OCI-LY1 (cell line): ENCODE data around the gene TMEM200C.

Experiments
- H2AFZ ChIP-seq: fragments of 200-600 bp; sonication (generic), shearing (Covaris generic); 2 replicates; pipeline ENCODE4 v1.6.0; 2014; ENCODE audit warnings: antibody characterized with exemption, mild to moderate bottlenecking, low read length
- H3F3A ChIP-seq: fragments of 200-600 bp; sonication (generic), shearing (Covaris generic); 2 replicates; pipeline ENCODE4 v1.6.0; 2014; ENCODE audit warnings: mild to moderate bottlenecking, antibody characterized with exemption, low read length, moderate library complexity; ENCODE audit not compliant: insufficient read depth
- H3K27ac ChIP-seq: fragments of 200-600 bp; sonication (generic); 2 replicates; pipeline ENCODE4 v1.5.1; 2014; ENCODE audit warnings: low read length, mixed run types, mild to moderate bottlenecking, low read depth; ENCODE audit not compliant: poor library complexity, severe bottlenecking
- H3K27me3 ChIP-seq: fragments of 200-600 bp; sonication (generic); 2 replicates; pipeline ENCODE4 v1.6.0; 2014; ENCODE audit warnings: antibody characterized with exemption, mild to moderate bottlenecking, low read length, moderate library complexity; ENCODE audit not compliant: insufficient read depth
- H3K36me3 ChIP-seq: fragments of 200-600 bp; sonication (generic); 2 replicates; pipeline ENCODE4 v1.6.1; 2014; ENCODE audit warnings: mild to moderate bottlenecking, antibody characterized with exemption, low read length, moderate library complexity, mixed read lengths; ENCODE audit not compliant: insufficient read depth
- H3K4me1 ChIP-seq: fragments of 200-600 bp; sonication (generic); 2 replicates; pipeline ENCODE4 v1.5.1; 2014; ENCODE audit warnings: mild to moderate bottlenecking, low read length, moderate library complexity; ENCODE audit not compliant: insufficient read depth, severe bottlenecking
- H3K4me2 ChIP-seq: fragments of 200-600 bp; sonication (generic), shearing (Covaris generic); 2 replicates; pipeline ENCODE4 v1.6.1; 2014; ENCODE audit warnings: low read length
- H3K4me3 ChIP-seq: fragments of 200-600 bp; sonication (generic); 2 replicates; pipeline ENCODE4 v1.5.1; 2014; ENCODE audit warnings: low read length, low read depth, mild to moderate bottlenecking, mixed read lengths; ENCODE audit not compliant: poor library complexity, severe bottlenecking
- H3K79me2 ChIP-seq: fragments of 200-600 bp; shearing (Covaris generic); 2 replicates; pipeline ENCODE4 v1.6.1; 2016; ENCODE audit warnings: mixed run types, low read length, mixed read lengths; ENCODE audit not compliant: insufficient read depth
- H3K9ac ChIP-seq: fragments of 200-600 bp; sonication (generic), shearing (Covaris generic); 2 replicates; pipeline ENCODE4 v1.6.1; 2014; ENCODE audit warnings: mild to moderate bottlenecking, low read length, mixed read lengths
- H3K9me2 ChIP-seq: fragments of 200-600 bp; sonication (generic), shearing (Covaris generic); 2 replicates; pipeline ENCODE4 v1.6.1; 2014; ENCODE audit warnings: low read depth, mild to moderate bottlenecking, low read length, mixed read lengths
- H3K9me3 ChIP-seq: fragments of 200-600 bp; shearing (Covaris generic); 2 replicates; pipeline ENCODE4 v1.6.1; 2014; ENCODE audit warnings: low read length, mixed read lengths
- H4K20me1 ChIP-seq: fragments of 200-600 bp; sonication (generic), shearing (Covaris generic); 2 replicates; pipeline ENCODE4 v1.6.0; 2016; ENCODE audit warnings: mild to moderate bottlenecking, low read length; ENCODE audit not compliant: insufficient read depth
- EZH2 ChIP-seq: fragments of 200-600 bp; sonication (generic), shearing (Covaris generic); IDR thresholded peaks from 2 replicates; pipeline ENCODE4 v1.8.0; 2017; ENCODE audit warnings: borderline replicate concordance, mixed run types, mild to moderate bottlenecking, antibody characterized with exemption, low read length, moderate library complexity, mixed read lengths
- TF ChIP-seq, protein P1 (sequence below): fragments of 200-600 bp; sonication (generic), shearing (Covaris generic); IDR thresholded peaks from 2 replicates; pipeline ENCODE4 v1.5.1; 2017; ENCODE audit warnings: mild to moderate bottlenecking, antibody characterized with exemption, low read length, moderate library complexity, mixed read lengths

The TMEM200C gene

DNA sequence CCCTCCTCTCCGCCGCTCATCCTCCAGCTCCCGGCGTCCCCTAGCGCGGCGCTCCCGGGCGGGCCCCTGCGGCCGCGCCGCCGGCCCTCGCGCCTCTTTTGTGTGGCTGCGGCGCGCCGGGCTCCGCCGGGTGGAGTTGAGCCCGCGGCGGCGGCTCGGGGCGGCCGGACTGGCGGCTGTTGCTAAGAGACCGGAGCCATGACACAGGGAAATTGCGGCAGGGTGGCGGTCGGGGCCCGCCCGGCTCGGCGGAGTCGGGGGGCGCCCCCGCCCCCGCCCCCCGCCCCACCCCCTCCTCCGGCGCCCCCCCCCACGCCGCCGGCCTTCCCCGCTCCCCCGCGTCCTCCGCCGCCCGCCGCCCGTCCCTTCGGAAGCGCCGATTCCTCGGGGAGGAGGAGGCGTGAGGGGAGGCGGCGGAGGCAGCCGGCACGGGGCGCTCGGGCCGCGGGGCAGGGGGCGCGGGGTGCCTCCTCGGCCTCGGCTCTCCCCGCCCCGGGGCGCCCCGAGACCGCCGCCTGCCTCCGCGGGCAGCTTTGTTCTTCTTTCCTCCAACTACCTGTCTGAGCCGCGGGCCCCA, at the start of gene TMEM200C:
TMEM200C (minus strand) TSS at position 224 of the 577 bp plus-strand sequence. CDS start 3,459 bp downstream, outside the sequence.
- Histone ChIP-seq H3K9me3 (no peaks in the 10 kb centered on the region), H2AFZ (no peak within 1 kb of the TSS), H3F3A (no peaks in the 10 kb centered on the region), H3K79me2 (no peaks in the 10 kb centered on the region), H3K9ac (no peak within 1 kb of the TSS), H3K36me3 (no peaks in the 10 kb centered on the region), H3K4me2 (no peak within 1 kb of the TSS), H3K4me3 (no peak within 1 kb of the TSS), H3K9me2 (no peaks in the 10 kb centered on the region), H4K20me1 (no peaks in the 10 kb centered on the region), H3K4me1 (no peaks in the 10 kb centered on the region), H3K27ac (no peak within 1 kb of the TSS), H3K27me3 (peaks cover 6% of the 10 kb centered on the region; the same call in 1 of the 2 replicates)
- no peak for TF ChIP-seq EZH2
- TF ChIP-seq, protein P1, sequence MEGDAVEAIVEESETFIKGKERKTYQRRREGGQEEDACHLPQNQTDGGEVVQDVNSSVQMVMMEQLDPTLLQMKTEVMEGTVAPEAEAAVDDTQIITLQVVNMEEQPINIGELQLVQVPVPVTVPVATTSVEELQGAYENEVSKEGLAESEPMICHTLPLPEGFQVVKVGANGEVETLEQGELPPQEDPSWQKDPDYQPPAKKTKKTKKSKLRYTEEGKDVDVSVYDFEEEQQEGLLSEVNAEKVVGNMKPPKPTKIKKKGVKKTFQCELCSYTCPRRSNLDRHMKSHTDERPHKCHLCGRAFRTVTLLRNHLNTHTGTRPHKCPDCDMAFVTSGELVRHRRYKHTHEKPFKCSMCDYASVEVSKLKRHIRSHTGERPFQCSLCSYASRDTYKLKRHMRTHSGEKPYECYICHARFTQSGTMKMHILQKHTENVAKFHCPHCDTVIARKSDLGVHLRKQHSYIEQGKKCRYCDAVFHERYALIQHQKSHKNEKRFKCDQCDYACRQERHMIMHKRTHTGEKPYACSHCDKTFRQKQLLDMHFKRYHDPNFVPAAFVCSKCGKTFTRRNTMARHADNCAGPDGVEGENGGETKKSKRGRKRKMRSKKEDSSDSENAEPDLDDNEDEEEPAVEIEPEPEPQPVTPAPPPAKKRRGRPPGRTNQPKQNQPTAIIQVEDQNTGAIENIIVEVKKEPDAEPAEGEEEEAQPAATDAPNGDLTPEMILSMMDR = no peak

DNA sequence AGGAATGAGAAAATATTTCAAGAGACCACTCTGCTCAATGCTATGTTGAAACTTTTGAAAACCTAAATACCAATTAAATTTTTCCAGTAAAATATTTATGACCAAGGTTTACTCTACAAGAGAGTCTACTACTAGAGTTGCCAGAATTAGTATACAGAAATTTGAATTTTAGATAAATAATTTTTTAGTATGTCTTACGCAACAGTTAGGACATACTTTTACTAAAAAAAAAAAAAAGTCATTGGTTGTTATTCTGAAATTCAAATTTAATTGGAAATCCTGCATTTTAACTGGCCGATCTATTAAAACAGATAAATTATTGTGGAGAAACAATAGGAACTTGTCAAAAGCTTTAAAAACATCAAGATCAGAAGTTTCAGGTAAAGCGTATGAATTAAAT, 49.1 kb upstream of the TMEM200C start:
- no peaks in the 10 kb centered on the region for H3K79me2 ChIP-seq

DNA sequence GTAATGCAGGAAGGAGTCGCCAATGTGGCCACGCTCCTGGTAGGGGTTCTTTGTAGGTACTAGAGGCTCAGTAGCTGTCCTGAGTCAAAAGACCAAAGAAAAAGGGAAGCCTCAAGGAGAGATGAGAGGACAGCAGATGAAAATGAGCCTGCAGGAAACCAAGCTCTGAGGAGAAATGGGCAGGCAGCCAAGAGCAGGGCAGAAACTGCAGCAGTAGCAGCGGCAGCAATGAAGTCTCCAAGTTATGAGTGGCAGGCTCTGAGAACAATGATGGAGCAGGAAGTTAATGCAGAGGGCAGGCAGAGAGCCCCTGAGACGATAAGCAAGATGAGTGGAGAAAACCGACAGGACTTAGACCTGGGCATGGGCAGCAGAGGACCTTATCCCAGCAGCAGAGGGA, 48.2 kb upstream of the TMEM200C start:
- Histone ChIP-seq H3K4me2 (no peak overlapping the region), H3K4me3 (no peak overlapping the region), H2AFZ (no peak overlapping the region), H3K9me3 (no peaks in the 10 kb centered on the region), H4K20me1 (no peaks in the 10 kb centered on the region), H3K27me3 (no peaks in the 10 kb centered on the region), H3K9ac (no peak overlapping the region), H3K27ac (no peak overlapping the region), H3K4me1 (no peaks in the 10 kb centered on the region), H3K36me3 (no peaks in the 10 kb centered on the region), H3K9me2 (no peaks in the 10 kb centered on the region), H3K79me2 (no peaks in the 10 kb centered on the region), H3F3A (no peaks in the 10 kb centered on the region)
- TF ChIP-seq, protein P1 = no peak
- TF ChIP-seq EZH2 = no peak

More for the DNA sequence above, 49.1 kb upstream of the TMEM200C start:
- H3K36me3 ChIP-seq = no peaks in the 10 kb centered on the region
- H3K4me3 ChIP-seq = no peak overlapping the region
- H3K9me3 ChIP-seq = no peaks in the 10 kb centered on the region
- no peak overlapping the region for H3K4me2 ChIP-seq
- no peaks in the 10 kb centered on the region for H3K4me1 ChIP-seq
- H3K27ac ChIP-seq = no peak overlapping the region
- H3F3A ChIP-seq = no peaks in the 10 kb centered on the region
- no peak overlapping the region for H2AFZ ChIP-seq
- H3K9me2 ChIP-seq = no peaks in the 10 kb centered on the region
- no peaks in the 10 kb centered on the region for H4K20me1 ChIP-seq
- TF ChIP-seq, protein P1 = no peak
- no peaks in the 10 kb centered on the region for H3K27me3 ChIP-seq
- no peak overlapping the region for H3K9ac ChIP-seq
